OCI-LY7 (cell line): ENCODE data around the gene SND1.

Experiments
- CTCF ChIP-seq: fragments of 200-600 bp; sonication (generic); conservative IDR thresholded peaks from 2 replicates; pipeline ENCODE4 v1.5.1; 2014; ENCODE audit warnings: mild to moderate bottlenecking, antibody characterized with exemption, low read length, moderate library complexity, mixed read lengths
- EZH2phosphoT487 ChIP-seq: fragments of 200-600 bp; sonication (generic); IDR thresholded peaks from 2 replicates; pipeline ENCODE4 v1.6.1; 2018; ENCODE audit warnings: low read depth, borderline replicate concordance, mild to moderate bottlenecking, mixed run types, antibody characterized with exemption, low read length, moderate library complexity, mixed read lengths

GRCh38 chr7:127979113-127979727 is 327.2 kb downstream of the SND1 start:
- TF ChIP-seq CTCF (no peak), EZH2phosphoT487 (no peak)
